GM18907 (cell line): ENCODE results near the gene HSPA1A.
A peak's percentile ranks its signal among the peaks of the same experiment; 100 is the strongest.
"Not testable (repeated sequence)": the region's sequence is repeated elsewhere in the genome, so short reads cannot be mapped to it uniquely, and the experiment has no call there.

Experiments used
- ATAC-seq: cut with Tn5 transposase; IDR thresholded peaks from one replicate; pipeline ENCODE4 v1.9.1; 2021; ENCODE audit warnings: mild to moderate bottlenecking, moderate library complexity; ENCODE audit not compliant: unreplicated experiment

HSPA1A gene

DNA sequence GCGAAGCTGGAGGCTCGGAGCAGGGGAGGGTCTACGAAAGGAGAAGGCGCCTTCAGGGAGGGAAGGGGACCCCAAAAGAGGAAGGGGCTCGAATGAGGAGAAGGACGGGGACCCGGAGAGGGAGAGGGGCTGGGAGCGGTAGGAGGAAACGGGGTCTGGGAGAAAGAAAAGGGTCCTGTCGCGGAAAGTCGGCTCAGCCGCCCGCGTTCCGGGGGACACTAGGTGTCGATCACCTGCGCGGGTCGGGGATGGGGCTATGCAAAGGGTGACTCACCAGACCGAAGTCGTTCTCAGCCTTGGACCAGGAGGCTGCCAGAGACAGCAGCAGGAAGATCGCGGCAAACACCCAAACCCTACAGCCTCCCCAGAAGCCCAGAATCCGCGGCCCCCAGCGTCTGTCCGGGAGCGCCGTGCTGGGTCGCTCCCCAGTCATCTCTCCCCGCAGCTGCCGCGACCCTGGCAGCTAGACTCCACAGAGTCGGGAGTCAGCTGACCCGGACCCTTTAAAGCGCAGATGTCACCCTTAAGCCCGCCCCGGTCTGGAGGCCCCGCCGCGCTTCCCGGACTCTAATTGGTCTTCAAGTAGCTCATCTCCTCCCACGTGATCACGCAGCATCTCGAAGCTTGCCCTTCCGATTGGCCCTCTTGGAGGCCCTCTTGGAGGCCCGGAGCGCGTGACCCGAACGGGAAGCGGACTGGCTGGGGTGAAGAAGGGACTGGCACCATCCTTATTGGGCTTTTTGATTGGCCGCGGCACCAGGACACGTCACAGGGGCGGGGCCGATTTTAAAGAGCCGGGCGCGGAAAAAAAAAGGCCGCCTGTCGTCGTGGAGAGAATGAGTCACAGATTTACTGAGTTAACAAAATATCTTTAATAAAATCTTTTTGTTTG lies 47.2 kb downstream of the HSPA1A start, which contains the start of gene NEU1:
NEU1 (minus strand) TSS at position 478 of the 892 bp plus-strand sequence; CDS start at position 433, 45 bp downstream.
- peak; percentile 89 for ATAC-seq

DNA sequence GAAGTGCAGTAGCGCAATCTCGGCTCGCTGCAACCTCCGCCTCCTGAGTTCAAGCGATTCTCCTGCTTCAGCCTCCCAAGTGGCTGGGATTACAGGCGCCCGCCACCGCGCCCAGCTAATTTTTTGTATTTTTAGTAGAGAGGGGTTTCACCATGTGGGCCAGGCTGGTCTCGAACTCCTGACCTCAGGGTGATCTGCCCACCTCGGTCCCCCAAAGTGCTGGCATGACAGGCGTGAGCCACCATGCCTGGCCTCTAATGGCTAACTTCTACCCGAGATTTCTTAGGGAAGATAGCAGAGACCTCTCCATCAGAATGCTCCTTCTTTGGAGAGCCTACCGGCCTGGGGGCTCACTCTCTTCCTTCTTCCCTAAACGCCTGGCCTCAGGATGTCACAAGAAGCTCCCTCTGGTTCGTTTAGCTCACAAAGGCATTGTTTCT lies 48.8 kb downstream of the HSPA1A start:
- not testable (repeated sequence) for ATAC-seq

DNA sequence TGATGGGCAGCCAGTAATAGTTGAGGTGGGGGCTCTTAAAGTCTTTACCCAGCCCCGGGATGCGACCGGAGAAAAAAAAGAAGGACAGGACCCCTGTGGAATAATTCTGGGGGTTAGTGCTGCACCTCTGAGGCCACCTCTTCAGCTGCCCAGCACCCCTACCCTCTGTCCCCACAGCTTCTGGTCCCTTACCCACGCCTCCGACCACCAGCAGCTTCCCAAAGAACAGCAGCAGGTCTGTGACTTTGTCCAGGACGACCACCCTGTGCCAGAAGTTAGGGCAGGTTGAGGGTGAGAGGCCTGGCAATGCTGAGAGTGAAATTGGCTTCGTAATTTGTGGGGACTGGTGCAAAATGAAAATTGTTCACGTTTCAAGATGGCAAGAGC lies 49.5 kb downstream of the HSPA1A start:
- ATAC-seq = no peak

DNA sequence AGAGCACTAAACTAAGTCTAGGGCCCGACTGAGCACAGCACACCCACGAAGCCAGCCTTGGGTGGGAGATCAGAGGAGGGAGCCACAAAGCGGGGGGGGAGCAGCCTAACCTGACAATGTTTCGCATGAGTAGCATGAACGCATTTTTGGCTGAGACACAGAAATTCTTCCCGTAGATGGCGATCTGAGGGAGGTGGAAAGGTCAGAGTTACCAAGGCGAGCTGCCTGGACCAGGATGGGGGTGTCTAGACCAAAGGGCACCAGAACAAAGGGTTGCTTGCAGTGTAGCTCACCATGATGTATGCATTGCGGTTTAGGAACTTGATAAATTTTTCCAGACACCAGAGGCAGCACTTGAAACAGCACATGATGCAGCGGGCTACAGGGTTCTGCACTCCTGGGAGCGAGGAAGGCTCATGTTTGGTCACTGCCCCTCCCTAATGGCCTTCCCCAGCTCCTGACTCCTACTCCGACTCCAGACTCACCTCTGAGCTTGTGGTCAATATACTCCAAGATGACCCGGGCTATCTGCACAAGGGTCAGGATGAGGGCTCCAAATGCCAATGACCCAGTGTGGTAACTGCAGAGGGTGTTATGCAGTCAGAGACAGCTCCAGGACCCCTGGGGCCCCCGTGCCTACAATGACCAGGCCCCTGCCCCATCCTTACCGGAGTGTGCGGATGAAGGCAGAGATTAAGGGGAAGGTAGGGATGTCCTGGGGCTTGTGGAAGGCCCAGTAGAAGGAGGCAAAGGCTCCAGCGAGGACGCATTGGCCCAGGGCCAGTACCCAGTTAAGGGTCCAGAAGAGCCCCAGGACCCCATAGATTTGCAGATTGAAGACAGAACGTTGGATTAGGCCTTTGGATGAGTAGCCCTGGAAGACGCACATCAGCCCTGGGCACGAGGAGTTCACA lies 50.1 kb downstream of the HSPA1A start:
- no peak for ATAC-seq
